Measurements from ENCODE around the gene MIER2.

MIER2 gene

GRCh38 chr19:329876-330275 is 14.7 kb downstream of the MIER2 start:
- DNase-seq (ENCODE audit: low read depth): no peak

DNA sequence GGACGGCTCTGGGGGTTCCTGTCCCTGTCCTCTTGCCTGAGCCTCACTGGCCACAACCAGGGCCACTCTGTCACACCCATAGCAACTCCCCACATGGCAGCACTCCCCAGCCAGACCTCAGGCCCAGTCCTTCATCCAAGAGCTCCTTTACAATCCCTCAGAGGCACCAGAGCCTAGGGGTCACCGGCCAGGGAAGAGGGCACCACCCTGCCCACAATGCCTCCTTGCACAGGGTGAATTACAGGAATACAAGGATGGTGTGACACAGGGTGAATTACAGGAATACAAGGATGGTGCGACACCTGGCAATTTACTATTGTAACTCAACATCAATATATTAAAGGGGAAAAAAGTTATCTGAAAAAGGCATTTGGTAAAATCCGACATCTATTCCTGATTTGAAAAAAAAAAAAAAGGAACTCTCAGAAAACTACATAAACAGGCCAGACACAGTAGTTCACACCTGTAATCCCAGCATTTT is 16.5 kb downstream of the MIER2 start:
- no peak for DNase-seq (ENCODE audit: low read depth)

GRCh38 chr19:327291-328024 is 17.1 kb downstream of the MIER2 start:
- DNase-seq (ENCODE audit: low read depth): no peak

GRCh38 chr19:326871-327270 is 17.7 kb downstream of the MIER2 start:
- no peak for DNase-seq (ENCODE audit: low read depth)

- DNase-seq (ENCODE audit: low read depth): no peak
Observed at GRCh38 chr19:325937-326565, 18.5 kb downstream of the MIER2 start.

- no peak for DNase-seq (ENCODE audit: low read depth)
Observed at GRCh38 chr19:325173-325936, 19.2 kb downstream of the MIER2 start.

DNA sequence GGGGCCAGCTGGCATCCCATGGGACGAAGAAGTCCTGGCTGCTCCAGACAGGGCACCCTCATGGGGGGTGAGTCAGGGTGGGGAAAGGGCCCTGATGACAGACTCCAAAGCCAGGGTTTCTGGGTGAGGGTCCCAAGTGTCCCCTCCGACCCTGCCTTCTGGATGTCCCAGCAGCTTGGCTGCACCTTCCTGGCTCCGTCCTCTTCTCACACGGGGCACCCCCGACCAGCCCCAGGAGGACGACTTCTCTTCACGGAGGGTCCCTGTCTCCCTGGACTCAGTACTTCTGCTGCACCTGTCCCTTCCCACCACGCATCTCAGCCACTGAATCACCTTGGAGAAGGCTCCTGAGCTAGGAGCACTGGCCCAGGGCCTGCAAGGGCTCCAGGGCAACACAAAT is 19.9 kb downstream of the MIER2 start:
- DNase-seq (ENCODE audit: low read depth): no peak

DNA sequence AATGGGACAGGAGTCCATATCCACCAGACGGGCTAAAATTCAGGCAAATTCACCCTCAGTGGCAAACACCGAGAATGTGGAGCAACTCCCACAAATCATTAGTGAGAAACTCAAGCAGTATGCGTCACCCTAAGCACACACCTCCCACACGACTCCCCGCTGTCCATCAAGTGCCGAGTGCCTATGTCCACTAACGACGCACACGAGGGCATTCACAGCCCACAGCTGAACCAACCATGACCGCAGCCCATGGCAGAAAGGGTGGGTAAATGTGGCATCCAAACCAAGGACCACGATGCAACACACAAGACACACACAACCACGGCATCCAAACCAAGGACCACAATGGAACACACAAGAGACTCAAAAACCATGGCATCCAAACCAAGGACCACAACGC is 22.0 kb downstream of the MIER2 start:
- no peak for DNase-seq (ENCODE audit: low read depth)

DNA sequence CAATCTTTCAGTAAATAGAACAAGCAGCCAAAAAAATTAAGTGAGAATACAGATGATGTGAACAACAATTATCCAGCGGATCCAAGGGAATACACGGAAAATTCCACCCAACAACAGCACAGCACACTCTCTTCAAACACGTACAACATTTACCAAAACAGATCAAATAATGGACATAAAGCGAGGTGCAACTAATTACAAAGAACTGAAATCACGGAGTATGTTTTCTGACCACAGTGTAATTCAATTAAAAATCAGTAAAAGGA is 26.2 kb downstream of the MIER2 start:
- DNase-seq (ENCODE audit: low read depth): no peak

GRCh38 chr19:317710-318508 is 26.7 kb downstream of the MIER2 start:
- no peak for DNase-seq (ENCODE audit: low read depth)

- no peak for DNase-seq (ENCODE audit: low read depth)
Observed at GRCh38 chr19:315811-316210, 28.8 kb downstream of the MIER2 start.

- no peak for DNase-seq (ENCODE audit: low read depth)
Observed at GRCh38 chr19:313988-314815, 30.4 kb downstream of the MIER2 start.

DNA sequence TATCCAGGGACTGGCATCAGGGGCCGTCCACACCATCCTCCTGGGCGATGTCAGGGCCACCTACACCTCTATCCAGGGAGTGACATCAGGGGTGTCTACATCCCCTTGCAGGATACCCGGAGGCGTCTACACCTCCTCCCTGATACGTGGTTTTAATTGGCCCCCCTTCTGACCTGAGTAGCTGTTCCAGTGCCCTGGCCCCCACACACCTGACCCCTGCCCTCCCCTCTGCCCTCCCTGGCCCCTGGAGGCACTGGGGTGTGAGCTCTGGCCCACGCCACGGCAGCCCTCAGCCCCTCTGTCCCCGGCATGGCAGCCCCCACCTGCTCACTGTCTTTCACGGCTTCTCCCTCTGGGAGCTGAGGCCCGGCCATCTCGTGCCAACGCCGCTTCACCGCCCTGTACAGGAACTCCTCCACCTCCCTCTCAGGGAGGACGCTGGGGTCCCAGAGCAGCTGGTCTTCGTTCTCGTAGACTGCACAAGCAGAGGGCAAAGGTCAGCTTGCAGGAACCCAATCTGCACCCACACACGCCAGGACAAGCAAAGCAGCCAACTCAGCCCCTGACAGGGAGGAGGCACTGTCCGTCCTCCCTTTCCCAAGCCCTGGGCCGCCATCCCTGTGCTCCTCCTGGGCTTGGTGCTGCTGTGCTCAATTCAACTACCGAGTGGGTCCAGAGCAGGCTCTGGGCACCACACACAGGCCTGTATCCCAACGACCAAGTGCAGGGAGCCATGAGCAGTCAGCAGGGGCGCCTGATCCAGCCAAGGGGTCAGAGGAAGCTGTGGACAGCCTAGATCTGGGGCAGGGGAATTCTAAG is 31.2 kb downstream of the MIER2 start:
- DNase-seq (ENCODE audit: low read depth): no peak

- no peak for DNase-seq (ENCODE audit: low read depth)
Observed at GRCh38 chr19:311813-312261, 32.8 kb downstream of the MIER2 start.

DNA sequence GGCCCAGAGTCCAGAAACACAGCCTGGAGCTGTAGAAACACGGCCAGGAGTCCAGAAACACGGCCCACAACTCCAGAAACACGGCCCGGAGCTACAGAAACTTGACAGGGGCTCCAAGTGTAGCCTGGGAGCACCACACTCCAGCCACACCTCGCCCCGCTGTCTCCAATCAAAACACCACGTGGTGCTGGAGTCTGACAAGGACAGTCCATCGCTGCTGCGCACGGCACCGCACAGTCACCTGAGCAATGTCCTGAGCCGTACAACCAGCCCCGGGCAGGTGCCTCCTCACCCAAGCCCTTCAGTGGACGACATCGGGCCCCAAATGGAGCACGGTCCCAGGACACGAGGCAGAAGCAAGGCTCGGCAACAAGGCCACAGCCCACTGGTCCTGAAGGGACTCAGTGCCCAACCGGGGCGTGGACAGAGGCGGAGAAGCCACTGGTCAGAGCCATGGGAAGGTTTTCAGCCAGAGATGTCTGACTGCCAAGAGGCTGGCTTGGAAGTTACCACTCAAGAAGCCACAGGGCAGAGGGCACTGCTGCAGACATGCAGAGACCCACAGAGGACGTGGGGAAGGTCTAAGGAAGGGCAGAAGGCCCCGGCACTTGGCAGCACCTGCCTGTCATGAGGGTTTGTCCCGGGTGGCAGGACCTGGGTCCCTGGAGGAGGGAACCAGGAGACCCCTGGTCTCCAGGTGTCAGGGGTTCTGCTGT is 33.7 kb downstream of the MIER2 start:
- no peak for DNase-seq (ENCODE audit: low read depth)

GRCh38 chr19:310141-310651 is 34.4 kb downstream of the MIER2 start:
- DNase-seq (ENCODE audit: low read depth): no peak

- DNase-seq (ENCODE audit: low read depth): no peak
Observed at GRCh38 chr19:309206-309565, 35.4 kb downstream of the MIER2 start.

GRCh38 chr19:308471-309205 is 36.0 kb downstream of the MIER2 start:
- DNase-seq (ENCODE audit: low read depth): no peak

DNA sequence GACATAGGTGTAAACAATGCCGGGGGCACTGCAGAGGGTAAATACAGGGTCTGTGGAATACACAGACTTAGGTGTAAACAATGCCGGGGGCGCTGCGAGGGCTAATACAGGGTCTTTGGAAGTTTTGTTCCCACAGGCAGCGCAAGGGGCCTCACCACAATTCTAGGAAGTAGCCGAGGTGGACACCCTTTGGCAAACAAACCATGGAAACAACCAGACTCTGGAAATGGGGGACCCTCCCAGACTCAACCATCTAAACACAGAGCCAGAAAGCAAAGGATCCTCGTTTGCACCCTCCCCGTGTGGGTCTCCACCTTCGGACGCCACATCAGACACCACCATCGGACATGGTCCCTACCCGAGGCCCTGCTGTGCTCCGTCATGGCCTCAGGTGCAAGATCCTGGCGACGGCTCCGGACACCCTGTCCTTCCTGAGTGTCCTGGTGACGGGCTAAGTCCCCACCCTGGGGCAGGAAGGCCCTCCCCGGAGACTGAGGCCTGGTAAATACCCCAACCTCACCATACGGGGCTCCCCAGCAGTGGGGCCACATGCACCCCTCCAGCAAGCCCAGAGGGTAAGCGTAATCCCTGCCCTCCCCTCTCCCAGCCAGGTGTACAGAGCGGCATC is 36.7 kb downstream of the MIER2 start:
- DNase-seq (ENCODE audit: low read depth): no peak

Data from stimulated activated CD4-positive, alpha-beta T cell treated with anti-CD3 and anti-CD28 coated beads, Interleukin-2, amount 100 ng/mL, for 4 hours (primary cell).